CD4-positive, alpha-beta T cell treated with Interleukin-2 at 100 ng/mL for 4 hours (primary cell): ENCODE results near the gene CST2.
"Not testable (repeated sequence)": the region's sequence is repeated elsewhere in the genome, so short reads cannot be mapped to it uniquely, and the experiment has no call there.

Experiments used
- DNase-seq: peaks from one replicate; pipeline ENCODE4 v3.0.0-alpha.2; 2020; ENCODE audit warnings: low spot score

CST2 gene, protein sequence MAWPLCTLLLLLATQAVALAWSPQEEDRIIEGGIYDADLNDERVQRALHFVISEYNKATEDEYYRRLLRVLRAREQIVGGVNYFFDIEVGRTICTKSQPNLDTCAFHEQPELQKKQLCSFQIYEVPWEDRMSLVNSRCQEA

DNA sequence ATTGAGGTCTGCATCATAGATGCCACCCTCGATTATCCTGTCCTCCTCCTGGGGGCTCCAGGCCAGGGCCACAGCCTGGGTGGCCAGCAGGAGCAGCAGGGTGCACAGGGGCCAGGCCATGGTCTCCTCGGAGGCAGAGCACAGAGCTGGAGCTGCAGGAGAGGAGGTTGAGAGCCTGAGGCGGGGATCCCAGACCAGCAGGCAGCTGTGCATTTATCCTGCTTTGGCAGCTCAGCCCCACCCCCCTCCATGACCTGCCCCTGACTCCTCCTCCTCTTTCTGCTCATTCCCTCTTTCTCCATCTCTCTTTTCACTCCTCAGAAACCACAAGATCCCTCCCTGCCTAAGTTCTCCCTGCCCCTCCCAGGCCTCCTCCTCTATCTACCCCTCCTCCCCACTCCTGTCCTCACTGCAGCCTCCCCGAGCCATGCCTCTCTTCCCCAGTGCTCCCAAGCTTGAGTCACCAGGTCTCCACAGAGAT is at the start of gene CST2:
Gene CST2 (minus strand): TSS at position 189 of the 481 bp plus-strand sequence. CDS start 69 bp downstream, at position 120.
- no peak for DNase-seq

DNA sequence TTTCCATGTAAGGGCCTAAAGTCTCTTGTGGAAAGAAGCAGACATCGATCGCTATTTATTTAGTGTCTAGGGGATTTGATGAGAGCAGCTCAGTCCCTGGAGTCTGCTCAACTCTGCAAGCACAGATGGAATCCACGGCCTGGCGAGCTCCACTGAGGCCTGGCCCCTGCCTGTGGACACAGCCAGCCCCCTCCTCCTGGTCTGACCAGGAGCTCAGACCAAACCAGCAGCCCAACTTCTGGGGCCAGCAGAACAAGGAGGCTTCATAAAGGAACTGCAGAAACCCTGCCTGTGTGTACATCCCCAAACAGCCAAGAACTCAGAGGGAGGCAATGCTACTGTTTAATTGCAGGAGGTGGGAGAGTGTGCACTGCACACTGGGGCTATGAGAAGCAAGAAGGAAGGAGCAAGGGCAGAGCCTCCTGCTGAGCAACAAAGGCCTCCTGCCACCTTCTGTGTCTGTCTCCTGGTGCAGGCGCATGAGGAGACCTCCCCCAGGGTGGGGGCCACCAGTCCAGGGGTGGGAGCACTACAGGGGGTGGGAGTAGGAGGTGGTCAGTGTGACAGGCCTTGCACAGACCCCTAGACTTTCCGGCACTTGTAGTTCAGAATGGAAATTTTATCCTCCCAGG is 49.2 kb upstream of the CST2 start:
- DNase-seq, result no peak

DNA sequence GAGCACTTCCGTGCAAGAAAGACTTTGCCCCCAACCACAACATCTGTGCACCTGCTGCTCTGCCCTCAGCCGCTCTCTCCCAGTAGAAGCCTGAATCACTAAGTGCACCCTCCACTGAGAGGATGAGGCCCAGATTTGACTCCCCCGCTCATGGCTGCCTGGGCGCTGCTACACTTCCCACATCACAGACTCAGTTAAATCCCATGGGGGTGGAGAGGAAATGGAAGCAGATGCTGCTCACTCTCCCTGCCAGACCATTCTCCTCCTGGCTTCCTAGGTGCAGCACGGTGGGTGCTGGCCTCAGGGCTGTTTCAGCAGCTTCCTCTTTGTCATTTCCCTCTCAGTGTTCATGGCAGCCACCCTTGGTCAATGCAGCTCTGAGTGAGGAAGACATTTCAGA is 48.2 kb upstream of the CST2 start:
- DNase-seq, result no peak

DNA sequence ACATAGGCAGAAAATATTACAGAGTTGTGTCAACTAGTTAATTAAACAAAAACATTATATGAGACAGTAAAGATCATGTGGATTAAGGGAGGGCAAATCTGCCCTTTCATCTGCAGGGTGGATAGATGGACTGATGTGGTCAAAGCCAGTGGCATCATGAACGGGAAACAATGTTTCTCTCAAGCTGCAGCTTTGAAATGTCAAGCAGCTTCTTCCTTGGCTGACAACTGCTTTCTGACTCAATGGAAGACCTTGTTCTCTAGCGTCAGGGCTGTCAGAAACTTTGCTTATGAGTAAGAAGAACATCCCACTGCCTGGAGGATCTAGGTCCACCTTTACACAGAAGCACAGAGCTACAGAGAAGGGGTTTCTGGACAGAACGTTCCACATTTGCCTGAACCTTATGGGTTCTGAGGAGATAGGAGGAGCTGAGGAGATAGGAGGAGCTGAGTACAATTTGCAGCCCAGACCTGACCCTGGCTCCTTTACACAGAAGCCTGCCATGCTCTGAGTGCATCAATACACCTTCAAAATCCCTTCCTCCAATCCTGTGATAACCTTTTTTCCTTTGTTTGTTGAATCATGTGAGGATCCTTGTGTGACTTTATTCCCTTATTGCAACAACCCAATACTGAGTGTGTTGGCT is 47.0 kb upstream of the CST2 start:
- no peak for DNase-seq

DNA sequence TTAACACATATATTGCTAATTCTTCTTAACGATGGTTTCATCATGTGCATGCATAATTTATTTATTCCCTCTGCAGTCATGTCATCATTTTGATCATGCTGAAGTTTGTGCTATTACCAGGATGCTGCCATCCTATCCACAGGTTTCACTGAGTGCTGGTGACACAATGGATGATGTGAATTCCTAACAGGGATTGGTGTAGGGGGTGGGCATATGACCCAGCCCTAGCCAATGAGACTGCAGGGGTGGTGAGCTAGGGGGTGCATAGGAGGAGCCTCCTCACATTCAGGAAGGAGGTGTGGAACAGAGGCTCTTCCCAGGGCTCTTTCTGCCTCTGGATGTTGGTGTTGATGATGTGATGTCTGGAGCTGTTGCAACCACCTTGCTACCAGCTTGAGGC is 45.5 kb upstream of the CST2 start:
- no peak for DNase-seq

DNA sequence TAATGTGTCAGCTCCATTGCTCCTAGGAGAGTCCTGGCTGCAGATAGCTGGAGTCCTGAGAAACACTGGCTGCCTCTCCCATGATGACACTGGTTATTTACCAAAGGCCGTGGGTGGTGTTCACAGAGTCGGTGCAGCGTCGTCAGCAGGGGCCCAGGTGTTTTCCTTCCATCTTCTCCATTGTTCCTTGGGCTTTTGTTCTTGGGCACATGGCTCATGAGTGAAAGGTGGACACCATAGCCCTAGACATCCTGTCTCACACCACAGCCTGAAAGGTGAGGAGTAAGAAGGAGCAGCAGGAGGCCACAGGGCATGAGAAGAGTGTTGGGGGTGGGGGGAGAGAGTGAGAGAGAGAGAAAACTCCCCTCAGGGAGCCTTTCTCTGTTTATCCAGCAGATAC is 43.9 kb upstream of the CST2 start:
- no peak for DNase-seq

DNA sequence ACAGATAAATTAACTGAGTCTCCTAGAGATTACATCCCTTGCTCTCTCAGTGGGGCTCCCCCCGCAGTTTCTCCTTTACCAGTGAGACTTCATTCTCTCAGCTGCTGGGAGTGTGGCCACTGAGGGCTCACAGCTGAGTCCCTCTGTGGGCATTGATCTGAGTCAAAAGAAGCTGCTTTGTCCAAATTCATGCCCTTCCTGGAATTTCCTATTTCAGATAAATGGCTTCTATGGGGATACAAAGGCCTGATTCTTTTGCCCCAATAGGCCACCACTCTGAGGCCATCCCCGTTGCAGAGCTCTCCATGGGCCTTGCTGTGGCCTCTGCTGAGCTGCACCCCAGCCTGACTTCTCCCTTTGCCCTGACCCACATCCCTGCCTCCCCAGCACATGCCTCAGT is 43.0 kb upstream of the CST2 start:
- no peak for DNase-seq

DNA sequence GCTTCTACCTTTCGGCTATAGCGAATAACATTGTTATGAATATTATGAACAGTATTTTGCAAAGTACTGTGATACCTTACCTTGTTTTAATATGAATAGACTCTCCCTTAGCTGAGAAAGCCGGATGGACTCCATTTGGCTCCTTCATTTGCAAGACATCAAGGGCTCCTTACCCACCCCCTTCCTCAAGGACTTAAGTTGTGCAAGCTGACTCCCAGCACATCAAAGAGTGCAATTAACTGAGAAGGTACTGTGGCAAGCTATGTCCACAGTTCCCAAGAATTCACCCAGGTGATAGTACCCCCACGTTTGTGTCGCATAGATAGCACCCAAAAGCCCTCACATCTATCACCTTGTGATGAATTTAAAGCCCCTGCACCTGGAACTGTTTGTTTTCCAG is 41.8 kb upstream of the CST2 start:
- DNase-seq, result no peak

DNA sequence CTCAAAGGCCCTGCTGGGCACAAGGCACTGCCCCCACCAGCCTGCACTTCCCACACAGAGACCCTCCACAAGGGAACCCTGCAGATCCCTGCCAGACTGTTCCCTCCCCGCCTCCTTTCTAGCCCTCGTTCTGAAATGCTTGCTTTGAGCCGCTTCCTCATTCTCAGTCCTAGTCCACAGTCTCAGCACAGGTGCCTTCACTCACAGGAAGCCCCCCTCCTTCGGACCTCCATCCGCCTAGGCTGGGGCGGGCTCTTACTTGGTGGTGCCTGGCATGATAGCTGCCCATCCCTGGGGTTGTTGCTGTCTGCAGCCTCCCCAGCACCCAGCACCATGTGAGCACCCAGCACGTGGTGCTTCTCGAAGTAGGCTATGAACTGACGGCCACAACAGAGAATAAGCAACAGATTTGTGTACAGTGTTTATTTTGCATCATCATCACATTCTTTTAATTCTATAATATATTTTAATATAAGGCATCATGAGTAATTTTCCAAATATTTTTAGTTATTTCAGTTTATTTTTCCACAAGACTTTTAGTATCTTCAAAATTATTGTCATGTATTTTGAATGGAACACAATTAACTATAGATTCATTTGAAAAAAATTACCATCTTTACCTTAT is 40.7 kb upstream of the CST2 start:
- DNase-seq, result no peak

DNA sequence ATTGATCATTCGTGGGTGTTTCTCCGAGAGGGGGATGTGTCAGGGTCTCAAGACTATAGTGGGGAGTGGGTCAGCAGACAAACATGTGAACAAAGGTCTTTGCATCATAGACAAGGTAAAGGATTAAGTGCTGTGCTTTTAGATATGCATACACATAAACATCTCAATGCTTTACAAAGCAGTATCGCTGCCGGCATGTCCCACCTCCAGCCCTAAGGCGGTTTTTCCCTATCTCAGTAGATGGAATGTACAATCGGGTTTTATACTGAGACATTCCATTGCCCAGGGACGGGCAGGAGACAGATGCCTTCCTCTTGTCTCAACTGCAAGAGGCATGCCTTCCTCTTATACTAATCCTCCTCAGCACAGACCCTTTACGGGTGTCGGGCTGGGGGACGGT is 34.2 kb upstream of the CST2 start:
- DNase-seq, result not testable (repeated sequence)

DNA sequence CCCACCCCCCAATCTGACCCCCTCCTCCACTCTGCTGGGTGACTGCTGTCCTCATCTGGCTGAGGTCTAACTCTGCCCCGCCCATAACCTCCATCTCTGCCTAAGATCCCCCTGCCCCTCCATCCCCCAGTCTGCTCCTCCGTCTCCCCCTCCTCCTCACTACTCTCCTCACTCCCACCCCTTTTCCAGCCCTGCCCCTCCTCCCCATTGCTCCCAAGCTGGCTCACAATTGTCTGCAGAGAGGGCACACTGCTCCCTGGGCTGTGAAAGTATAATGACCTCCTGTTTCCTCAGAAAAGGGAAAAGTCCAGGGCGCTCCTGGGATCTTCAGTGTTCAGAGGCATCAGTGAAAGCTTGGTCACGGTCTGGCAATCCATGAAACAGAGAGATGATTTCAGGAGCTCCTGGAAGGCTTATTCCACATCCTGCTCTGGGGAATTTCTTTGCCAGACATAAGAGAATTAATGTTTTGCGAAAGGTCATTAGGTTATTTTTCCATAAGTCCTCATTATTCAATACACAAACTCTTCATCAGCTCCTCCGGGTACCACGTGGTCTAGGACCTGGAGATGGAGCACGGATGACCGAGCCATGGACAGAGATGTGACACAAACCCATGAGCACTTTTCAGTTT is 31.6 kb upstream of the CST2 start:
- DNase-seq, result no peak

DNA sequence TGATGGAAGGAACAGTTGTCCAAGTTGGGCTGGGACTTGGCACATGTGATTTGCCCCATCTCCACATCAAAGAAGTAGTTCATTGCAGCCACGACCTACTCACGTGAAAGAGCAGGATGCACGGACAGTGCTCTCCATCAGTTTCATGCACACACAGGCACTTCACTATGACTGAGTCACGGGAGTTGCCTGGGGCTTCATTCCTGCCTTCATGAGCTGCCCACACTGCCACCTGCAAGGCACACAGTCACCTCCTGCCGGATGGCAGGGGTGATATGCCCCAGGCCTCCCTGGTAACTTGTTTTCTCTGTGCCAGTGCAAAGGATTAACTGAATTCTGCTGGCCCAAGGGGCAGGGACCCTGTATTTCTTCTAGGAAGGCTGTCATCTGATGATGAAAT is 30.2 kb upstream of the CST2 start:
- DNase-seq, result no peak

DNA sequence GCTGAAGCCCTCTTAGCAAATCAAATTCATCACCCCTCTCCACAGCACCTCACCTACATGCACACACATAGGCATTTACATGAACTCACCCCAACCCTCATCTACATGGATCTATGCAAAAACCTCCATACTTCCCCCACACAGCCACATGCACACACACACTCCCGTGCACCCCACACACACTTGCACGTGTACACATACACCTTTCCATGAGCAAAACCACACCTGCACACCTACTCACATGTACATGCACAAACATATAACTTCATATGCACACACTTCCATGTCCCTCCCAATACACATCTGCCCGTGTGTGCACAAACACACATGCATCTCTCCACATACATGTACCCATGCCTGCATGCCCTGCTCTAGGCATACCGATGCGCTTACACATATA is 29.7 kb upstream of the CST2 start:
- DNase-seq, result no peak

DNA sequence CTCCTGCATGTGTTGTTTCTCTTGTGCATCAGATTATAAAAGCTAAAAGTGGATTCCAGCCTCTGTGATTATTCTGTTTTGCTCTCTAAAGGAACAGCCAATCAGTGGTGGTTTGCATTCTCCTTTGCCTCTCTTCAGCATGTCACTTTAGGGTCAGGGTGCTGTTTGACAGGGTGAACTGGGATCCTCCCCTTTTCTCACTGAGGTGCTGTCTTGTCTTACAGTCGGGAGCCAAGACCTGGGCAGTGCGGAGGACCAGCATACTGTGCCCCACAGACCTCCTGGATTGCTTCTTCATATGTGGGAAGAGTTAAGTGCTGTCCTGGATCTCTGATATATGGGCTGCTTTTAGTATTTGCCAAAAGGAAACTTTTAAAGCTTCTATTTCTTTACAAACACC is 15.2 kb upstream of the CST2 start:
- DNase-seq, result no peak

DNA sequence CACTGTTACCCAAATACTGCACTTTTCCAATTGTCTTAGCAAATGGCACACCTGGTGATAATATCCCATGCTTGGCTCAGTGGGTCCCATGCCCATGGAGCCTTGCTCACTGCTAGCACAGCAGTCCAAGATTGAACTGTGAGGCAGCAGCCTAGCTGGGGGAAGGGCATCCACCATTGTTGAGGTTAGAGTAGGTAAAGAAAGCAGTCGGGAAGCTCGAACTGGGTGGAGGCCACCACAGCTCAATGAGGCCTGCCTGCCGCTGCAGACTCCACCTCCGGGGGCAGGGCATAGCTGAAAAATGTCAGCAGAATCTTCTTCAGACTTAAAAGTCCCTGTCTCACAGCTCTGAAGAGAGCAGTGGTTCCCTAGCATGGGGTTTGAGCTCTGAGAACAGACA is 9.2 kb upstream of the CST2 start:
- no peak for DNase-seq

DNA sequence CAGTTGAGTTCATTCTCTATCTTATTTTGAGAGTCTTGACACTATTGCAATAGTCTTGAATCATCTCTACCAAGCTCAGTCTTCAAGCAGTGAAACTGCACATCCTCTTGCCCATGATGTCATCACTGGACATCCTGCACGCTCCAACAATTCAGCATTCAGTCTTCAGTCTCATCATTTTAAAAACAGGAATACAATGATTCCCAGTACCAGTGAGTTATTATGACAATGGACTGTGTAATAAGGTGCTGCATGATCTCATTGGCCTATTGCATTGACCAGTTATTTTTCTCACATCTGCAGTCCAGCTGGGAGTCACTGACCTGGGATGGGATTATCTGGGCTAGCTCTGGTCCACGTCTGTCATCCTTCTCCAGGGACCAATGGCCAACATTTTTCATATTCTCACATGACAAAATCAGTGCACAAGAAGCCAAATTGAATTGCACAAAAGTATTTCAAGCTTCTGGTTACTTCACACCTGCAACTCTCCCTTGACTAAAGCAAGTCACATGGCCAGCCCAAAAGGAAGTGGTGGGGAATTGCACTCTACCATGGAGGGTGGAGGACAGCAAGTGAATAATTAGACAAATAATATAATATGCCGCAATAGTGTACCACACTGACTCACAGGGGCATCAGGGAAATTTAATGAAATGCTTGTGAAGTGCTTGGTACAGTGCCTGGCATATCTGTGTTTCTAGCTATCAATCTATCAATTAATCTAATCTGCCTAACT is 6.4 kb upstream of the CST2 start:
- no peak for DNase-seq

DNA sequence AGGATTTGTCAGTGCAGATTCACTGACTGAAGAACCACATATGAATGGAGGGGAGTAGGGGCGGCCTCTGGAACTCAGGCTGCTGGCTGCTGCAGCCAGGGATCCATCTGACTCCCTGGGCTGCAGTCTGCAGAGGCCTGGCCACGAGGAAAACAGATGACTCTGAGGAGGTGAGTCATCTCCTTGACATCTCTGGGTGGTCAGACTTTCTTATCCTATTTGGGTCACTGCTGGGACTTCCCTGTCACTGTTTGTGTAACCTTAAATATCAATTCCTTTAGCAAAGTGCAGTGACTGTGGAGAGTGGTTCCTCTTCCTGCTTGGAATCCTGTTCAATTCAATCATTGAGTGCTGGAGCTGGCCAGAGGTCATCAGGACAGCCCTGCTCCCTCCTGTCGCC is 5.4 kb upstream of the CST2 start:
- DNase-seq, result not testable (repeated sequence)

DNA sequence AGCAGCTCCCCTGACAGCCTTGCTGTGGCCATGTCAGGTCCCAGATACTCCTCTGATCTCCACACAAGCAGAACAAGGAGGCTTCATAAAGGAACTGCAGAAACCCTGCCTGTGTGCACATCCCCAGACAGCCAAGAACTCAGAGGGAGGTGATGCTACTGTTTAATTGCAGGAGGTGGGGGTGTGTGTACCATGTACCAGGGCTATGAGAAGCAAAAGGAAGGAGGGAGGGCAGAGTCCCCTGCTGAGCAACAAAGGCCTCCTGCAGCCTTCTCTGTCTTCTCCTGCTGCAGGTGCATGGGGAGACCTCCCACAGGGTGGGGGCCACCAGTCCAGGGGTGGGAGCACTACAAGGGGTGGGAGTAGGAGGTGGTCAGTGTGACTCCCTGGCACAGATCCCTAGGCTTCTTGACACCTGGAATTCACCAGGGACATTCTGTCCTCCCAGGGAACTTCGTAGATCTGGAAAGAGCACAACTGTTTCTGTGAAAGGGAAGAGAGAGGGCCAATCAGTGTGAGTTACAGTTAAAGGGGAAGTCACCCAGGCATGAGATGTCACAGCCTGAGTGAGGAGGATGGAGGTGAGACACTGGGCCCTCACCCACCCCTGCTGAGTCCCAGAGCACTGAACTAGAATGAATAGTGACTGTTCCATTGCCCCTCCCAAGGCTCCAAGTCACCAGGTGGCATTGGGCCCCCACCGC is 2.8 kb downstream of the CST2 start:
- DNase-seq, result no peak

DNA sequence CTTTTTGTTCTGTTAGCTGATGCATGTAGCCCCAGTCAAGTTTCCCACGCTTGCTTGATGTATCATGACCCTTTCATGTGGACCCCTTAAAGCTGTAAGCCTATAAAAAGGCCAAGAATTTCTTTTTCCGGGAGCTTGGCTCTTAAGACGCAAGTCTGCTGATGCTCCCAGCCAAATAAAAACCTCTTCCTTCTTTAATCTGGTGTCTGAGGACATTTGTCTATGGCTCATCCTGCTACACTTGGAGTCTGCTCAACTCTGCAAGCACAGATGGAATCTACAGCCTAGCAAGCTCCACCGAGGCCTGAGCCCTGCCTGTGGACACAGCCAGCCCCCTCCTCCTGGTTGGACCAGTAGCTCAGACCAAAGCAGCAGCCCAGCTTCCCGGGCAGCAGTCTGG is 3.4 kb downstream of the CST2 start:
- DNase-seq, result no peak

DNA sequence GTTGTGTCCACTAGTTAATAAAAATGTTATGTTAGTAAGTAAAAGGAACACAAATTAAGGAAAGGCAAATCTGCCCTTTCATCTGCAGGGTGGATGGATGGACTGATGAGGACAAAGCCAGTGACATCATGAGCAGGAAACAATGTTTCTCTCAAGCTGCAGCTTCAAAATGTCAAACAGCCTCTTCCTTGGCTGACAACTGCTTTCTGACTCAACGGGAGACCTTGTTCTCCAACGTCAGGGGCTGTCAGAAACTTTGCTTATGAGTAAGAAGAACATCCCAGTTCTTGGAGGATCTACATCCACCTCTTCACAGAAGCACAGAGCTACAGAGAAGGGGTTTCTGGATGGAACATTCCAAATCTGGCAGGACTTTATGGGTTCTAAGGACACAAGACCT is 6.0 kb downstream of the CST2 start:
- DNase-seq, result no peak

DNA sequence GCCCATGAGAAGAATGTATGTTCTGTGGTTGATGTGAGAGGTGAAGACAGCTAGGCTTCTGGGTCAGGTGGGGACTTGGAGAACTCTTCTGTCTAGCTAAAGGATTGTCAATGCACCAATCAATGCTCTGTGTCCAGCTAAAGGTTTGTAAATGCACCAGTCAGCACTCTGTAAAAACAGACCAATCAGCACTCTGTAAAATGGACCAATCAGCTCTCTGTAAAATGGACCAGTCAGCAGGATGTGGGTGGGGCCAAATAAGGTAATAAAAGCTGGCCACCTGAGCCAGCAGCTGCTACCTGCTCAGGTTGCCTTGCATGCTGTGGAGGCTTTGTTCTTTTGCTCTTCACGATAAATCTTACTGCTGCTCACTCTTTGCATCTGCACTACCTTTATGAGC is 15.0 kb downstream of the CST2 start:
- DNase-seq, result not testable (repeated sequence)
